Stromal cell of bone marrow (primary cell): Measurements from ENCODE around the gene MRPS30.
"Not testable (repeated sequence)": the region's sequence is repeated elsewhere in the genome, so short reads cannot be mapped to it uniquely, and the experiment has no call there.

Source experiments
- DNase-seq: peaks from one replicate; pipeline ENCODE4 v3.0.0-alpha.2; 2012; ENCODE audit warnings: low read depth

MRPS30 gene

DNA sequence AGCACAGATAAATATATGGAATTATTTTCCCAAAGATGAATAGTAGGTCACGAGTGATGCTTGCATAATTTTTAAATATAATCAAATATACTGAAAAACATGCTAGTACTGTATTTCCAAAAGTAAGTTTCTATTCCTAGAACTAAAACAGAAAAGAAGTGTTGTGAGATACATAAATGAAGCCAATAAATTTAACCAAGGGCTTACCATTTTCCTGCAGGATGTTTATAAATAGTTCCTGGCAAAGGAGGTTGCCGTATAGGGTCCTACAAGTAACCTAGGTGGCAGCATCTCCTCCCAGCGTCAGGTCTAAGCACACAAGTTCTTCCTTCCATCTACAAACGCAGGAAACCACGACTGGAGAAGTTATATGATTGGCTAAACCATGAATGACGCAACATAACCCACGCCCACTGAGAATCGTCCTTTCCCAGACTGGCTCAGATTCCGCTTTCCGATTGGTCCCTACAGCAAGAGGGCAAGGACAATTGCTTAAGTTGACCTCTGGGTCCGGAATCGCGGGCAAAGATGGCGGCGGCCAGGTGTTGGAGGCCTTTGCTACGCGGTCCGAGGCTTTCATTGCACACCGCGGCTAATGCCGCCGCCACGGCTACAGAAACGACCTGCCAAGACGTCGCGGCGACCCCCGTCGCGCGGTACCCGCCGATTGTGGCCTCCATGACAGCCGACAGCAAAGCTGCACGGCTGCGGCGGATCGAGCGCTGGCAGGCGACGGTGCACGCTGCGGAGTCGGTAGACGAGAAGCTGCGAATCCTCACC lies at the start of gene MRPS30:
MRPS30 (plus strand) TSS at position 513 of the 780 bp plus-strand sequence; CDS start at position 529, 16 bp downstream.
- DNase-seq = peak; percentile 99

DNA sequence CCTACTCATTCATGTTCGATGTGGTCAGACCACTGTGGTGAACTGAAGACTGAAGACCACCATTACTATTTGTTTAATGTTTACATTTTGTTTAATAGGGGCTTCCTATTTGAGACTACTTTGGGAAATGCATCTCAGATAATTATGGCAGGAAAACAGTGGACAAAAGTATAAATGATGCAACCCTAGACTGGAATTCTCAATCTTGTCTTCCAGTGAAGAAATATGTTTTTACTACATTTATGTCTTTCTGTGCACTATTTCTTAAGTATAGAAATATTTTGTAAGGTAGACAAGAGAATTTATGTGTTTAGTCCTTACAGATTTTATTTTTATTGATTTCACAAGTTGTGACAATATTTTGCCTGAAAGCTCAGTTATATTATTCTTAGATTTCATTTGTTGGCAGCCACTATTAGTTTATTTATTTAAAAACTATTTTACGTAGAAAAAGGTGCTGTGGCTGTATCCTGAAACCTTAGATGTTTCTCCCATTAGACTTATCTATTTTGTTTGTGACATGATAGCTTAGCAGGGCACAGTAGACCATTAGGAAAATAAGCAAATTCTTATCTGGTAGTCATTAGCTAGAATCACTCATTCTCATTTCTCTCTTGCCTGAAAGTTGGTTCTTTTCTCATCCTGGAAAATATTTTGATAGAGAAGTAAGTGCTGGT lies 39.4 kb upstream of the MRPS30 start:
- DNase-seq = no peak

DNA sequence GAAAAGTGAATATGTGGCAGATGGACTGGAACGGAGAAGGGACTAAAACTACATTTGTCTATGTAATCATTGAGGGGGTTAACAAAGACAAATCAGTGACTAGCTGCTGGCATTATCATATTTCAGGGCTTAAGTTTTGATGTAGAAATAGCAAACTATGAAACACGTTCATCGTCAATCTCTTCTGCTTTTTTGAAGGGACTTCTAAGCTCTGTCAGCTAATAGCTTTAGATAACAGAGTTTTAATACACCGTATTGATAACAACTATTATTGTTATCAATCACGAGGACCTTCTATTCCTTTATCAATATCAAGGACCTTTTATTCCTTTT lies 38.9 kb upstream of the MRPS30 start:
- DNase-seq = no peak

DNA sequence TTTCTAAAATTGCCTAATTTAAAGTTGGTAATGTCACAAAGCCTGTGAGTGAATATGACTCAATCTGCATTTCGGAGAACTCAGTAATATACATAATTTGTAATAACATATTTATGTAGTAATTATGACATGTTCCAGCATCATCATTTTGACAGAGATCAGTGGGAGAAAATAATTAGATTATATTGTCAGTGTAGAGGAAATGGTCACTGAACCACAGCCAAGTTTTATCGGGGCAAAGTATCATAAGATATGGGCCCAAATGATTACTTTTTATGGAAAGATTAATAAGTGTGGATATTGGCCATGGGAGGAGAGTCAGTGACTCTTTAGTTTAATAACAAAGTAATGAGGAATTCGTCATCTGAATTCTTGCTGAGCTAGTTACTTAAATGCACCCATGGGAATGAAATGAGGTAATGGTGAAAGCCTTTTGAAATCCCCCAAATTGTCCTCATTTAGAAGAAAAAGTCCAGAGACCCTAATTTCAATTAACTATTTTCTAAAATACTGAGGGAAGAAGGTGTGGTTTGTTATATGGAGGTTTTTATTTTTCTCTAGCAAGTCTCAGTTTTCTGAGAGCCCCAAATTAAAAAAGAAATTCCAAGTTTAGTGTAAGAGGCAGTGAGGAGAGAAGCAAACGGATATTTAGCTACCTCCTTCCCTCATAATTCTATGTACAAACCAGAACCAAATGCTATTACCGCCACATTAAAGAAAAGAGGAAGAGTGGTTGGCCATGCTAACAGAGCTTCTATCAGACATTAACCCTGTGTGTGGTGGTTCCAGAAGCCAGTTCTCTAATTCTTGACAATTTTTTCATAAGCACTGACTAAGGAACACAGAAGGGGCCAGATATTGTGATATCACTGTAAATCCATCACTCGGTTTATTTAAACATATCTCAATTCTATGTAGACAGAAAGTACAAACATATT lies 37.7 kb upstream of the MRPS30 start:
- peak; percentile 41 for DNase-seq

DNA sequence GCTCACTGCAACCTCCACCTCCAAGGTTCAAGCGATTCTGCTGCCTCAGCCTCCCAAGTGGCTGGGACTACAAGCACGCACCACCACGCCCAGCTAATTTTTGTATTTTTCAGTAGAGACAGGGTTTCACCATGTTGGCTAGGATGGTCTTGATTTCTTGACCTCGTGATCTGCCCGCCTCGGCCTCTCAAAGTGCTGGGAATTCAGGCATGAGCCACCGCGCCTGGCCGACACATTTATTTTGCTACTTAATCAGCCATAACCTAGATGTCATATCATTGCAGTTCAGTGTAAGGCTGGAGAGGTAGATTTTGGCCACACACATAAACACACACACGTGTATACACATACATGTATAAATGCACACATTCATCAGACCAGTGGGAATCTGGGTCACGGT lies 36.4 kb upstream of the MRPS30 start:
- not testable (repeated sequence) for DNase-seq

DNA sequence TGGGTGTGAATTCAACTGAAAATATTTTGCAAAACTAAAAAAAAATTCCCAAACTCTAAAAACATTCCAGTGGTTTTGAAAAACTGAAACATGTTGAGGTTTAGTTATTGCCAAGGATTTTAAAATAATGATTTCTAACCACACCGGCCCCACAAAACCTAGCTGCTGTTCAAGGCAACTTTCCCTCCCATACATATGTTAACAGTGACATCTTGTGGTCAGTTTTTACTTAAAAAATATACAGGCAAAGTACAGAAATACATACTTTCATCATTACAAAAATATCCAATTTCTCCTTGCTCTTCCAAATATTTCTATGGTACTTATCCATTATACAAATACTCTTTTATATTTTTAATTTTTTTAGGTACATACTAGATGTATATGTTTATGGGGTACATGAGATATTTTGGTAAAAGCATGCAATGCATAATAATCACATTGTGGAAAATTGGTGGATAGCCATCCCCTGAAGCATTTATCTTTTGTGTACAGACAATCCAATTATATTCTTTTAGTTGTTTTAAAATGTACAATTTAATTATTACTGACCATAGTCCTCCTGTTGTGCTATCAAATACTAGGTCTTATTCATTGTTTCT lies 34.4 kb upstream of the MRPS30 start:
- DNase-seq = peak; percentile 68

DNA sequence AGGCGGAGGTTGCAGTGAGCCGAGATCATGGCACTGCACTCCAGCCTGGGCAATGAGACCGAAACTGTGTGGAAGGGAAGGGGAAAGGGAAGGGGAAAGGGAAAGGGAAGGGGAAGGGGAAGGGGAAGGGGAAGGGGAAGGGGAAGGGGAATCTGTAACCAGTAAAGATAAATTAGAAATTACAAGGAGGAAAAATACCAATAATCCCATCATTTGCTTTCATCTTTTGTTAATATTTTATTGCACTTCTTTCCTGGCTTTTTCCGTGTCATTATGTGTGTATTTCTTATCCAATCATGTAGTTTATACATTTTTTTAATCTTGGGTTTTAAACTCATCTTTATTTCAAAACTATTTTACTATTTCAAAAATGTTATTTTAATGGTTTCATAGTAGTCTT lies 29.6 kb upstream of the MRPS30 start:
- DNase-seq = no peak

DNA sequence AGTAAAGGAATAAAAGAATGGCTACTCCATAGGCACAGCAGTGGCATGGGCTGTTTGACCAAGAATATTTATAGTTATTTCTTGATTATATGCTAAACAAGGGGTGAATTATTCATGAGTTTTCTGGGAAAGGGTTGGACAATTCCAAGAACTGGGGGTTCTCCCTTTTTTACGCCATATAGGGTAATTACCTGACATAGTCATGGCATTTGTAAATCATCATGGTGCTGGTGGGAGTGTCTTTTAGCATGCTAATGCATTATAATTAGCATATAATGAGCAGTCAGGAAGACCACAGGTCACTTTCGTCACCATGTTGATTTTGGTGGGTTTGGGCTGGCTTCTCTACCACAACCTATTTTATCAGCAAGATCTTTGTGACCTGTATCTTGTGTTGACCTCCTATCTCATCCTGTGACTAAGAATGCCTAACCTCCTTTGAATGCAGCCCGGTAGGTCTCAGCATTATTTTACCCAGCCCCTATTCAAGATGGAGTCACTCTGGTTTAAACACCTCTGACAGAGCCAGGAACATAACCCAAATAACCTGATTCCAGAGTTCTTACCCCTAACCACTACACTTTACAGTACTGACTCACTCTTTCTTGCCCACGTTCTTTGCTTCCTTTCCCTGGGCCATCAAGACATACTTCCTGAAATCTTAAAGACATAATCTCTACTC lies 25.0 kb upstream of the MRPS30 start:
- no peak for DNase-seq

DNA sequence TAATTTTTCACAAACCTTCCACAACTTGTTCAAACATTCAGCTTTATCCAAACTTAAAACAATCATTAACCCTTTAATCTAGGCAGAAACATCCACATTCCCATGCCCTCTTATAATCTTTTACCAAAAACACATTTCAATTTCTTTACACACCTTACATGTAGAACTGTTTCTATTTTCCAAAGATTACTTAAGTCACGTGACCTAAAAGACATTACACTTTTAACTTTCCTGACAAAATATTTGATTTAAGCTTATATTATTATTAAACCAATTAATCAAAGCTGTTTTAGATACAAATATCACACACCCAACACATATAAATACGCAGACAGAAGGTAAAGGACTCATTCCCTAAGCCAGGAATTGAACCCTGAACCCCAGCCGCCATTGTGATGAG lies 21.0 kb upstream of the MRPS30 start:
- no peak for DNase-seq

DNA sequence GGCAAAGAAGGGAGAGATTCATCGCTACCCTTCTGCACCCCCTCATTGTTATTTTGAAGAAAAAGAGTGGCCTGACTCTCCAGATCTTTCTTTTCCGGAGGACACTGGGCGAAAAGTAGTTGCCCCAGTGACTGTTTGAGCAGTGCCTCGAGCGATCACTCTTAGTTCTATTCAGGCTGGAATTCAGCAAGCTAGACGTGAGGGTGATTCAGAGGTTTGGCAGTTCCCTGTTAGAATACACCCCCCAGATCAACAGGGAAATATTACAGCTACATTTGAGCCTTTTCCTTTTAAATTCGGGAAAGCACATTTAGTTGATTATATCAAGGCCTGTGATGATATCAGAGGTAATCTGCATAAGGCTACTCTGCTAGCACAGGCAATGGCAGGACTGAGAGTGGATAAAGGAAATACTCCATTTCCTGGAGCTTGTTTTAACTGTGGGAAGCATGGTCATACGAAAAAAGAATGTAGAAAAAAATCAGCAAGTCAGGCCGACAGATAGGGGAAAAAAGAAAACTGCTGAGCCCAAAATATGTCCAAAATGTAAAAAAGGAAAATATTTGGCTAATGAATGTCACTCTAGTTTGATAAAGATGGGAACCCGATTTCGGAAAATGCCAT lies 19.3 kb upstream of the MRPS30 start:
- DNase-seq = not testable (repeated sequence)

DNA sequence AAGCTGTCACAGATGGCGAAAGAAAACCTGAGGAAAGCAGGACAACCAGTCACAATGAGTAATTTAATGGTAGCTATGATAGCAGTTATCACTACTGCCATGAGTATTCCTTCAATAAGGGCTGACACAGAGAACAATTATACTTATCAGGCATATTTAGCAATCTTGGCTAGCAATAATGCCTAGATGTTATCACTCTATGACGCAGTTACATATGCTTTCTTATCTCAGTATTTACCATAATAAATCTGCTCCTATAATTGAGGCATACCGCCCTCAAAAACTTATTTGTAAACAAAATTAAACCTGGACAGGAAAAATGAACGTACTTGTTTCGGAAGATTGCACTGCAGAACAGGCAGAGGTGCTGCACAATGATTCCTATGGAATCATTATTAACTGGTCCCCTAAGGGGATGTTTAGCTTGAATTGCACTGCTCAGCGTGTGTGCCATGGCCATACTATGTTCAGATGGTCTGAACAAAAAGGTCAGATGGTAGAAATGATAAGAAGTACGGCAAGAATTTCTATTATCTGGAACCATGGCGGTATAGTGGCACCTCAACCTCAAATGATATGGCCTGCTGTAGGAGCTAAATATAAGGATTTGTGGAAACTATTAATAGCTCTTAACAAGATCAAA lies 16.6 kb upstream of the MRPS30 start:
- not testable (repeated sequence) for DNase-seq

DNA sequence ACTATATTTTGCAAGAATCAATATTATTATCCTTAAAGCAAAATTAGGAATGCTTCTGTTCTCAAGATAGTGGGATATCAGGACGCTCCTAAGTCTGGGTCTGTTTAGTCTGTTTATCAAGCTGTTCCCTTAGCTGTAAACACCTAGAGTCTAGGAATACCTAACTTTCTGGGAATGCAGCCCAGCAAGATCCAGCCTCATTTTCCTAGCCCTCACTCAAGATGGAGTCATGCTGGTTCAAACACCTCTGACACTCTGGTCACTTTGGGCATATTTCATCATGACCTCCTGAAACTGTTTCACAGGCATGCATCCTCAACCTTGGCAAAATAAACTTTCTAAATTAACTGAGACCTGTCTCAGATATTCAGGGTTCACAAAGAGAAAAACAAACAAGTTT lies 14.4 kb upstream of the MRPS30 start:
- no peak for DNase-seq

DNA sequence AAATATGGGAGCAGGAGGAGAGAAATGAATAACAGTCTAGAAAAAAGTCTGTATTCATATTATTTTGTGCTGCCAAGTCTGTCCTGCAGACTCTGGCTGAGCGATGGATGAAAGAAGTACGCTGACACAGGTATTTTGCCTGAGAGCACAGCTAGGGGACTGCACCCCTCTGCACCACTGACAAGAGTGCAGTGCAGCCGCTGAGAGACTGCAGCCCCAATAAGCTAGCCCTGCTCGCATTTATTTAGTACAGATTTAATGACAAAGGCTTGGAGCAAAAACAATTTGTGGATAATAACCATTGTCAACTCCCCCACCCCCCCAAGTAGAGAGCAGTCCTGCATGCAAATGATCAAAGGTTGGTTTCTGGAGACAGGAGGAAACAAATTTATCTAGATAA lies 13.3 kb upstream of the MRPS30 start:
- no peak for DNase-seq

DNA sequence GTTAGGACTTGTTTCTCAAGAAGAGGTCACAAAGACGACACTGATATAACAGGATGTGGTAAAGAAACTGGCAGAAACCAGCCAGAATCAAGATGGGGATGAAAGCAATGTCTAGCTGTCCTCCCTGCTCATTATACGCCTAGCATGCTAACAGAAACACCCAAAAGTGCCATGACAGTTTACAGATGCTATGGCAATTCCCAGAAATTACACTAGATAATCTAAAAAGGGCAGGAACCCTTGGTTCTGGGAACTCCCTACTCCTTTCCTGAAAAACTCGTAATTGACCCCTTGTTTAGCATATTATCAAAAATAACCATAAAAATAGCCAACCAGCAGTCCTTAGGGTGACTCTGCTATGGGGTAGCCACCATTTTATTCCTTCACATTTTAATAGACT lies 10.9 kb upstream of the MRPS30 start:
- DNase-seq = no peak

DNA sequence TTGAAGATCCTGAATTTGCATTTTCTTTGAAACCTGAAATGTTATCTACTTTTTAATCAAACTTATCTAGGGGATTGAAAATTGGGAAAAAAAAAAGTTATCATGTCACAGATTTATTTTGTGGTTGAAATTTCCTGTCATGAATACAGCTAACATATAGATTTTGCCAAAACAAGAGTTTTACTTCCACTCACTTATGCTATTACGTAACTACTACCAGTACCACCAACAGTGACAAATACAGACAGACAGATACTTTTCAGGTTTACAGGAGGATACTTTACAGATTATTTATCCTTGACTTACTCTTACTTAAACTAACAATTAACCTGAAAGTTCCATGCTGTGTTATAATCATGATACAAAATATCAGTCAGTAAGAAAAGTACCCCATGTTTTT lies 6.8 kb upstream of the MRPS30 start:
- DNase-seq = no peak

DNA sequence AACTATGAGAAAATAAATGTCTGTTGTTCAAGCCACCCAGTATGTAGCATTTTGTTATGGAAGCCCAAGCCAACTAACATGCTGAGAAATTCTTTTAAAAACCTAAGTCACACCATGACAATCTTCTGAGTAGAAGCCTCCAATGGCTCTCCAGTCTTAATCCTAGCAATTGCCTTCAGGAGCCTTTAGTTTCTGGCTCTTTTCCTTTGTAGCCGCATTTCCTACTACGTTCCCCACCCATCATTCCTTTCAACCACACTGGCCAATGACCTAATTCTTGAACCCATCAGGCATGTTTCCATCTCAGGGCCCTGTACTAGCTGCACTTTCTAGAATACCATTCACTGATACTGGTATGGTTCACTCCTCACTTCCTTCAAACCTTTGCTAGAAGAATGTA lies 2.1 kb upstream of the MRPS30 start:
- no peak for DNase-seq

DNA sequence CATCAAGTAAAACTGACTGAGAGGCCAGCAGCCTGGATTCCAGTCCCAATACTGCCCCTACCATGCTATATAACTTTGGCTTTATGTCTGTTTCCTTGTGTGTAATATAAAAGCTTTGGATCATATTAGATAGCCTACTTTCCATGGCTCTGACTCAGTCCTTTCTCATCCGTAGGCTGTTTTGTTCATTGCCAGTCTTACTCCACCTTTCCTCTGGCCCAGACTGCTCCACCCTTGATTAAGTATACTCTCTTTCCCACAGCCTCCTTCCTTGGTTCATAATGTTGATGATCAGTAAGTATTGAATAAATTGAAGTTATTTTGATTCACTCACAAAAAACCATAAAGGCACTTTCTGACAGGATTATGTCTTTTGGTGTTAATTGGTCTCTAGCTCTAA lies 1.5 kb upstream of the MRPS30 start:
- DNase-seq = peak; percentile 16

DNA sequence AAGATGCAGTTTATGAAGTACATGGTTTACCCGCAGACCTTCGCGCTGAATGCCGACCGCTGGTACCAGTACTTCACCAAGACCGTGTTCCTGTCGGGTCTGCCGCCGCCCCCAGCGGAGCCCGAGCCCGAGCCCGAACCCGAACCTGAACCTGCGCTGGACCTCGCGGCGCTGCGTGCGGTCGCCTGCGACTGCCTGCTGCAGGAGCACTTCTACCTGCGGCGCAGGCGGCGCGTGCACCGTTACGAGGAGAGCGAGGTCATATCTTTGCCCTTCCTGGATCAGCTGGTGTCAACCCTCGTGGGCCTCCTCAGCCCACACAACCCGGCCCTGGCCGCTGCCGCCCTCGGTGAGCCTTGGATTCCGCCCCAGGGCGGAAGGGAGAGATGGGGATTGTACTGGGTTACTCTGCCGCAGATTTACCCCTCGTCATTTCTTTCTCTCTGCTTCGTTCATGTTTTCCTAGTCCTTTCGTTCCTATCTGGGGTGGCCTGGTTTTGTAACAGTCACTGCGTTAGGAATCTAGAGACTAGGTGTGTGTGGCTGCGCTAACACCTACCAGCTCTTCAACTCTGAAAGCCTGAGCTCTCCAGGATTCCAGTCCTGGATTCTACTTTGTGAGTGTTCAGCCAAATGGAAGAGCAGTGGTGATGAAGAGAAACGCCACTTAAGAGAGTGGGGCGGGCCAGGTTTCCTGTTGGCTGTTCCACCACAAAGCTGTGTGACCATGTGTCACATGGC lies 638 bp downstream of the MRPS30 start:
- peak; percentile 48 for DNase-seq

DNA sequence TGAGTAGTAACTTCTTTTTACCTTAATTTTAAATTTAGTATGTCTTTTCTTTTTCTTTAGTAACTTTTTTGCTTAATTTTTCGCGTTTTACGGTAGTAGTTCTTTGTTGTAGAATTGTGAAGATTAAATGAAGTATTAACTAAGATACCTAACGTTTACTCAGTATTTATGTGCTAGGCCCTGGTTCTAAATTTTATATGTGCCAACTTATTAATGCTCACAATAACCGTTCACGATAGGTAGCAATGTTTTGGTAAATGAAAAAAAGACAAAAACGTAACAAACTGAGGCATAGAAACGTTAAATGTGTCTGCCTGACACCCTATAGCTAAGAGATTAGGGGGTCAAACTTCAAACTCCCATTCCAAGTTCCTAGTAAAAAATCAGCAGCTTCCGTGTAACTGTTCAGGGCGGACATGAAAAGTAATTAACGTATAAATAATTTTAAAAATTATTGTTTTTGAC lies 1.2 kb downstream of the MRPS30 start:
- DNase-seq = no peak

DNA sequence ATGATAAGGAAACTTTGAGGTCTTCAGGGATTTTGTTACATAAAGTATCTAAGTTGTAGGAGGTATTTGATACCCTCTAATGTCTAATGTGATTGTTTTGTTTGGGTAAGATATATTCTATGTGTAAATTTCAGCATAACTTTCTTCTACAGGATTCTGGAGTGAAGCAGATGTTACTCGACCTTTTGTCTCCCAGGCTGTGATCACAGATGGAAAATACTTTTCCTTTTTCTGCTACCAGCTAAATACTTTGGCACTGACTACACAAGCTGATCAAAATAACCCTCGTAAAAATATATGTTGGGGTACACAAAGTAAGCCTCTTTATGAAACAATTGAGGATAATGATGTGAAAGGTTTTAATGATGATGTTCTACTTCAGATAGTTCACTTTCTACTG lies 6.0 kb downstream of the MRPS30 start:
- no peak for DNase-seq
